CD4-positive, CD25-positive, alpha-beta regulatory T cell (primary cell): Measurements from ENCODE around the gene MYO16. TPM values are rescaled to one million over a fixed set of nuclear protein-coding genes. Genes with fewer than 3 reads are reported as not detected.

ENCODE experiments used
- ATAC-seq, 2 donors: fragments of 150-1000 bp; cut with Tn5 transposase; one replicate each; pipeline ENCODE4 v1.10.0; 2021; ENCODE audit warnings: low read depth in 2 of 2, moderate number of reproducible peaks in 2 of 2, moderate library complexity in 1 of 2
- DNase-seq, 3 donors: peaks; one replicate each; pipeline versions ENCODE4 v3.0.0 to v3.0.0-alpha.2; 2012 to 2022; ENCODE audit warnings: mixed read lengths in 1 of 3
- H3K27ac ChIP-seq: one replicate; pipeline ENCODE4 v1.7.0; 2013; ENCODE audit warnings: mild to moderate bottlenecking, low read length; ENCODE audit not compliant: insufficient read depth, poor library complexity, severe bottlenecking
- H3K27me3 ChIP-seq: one replicate; pipeline ENCODE4 v1.7.0; 2013; ENCODE audit warnings: low read length; ENCODE audit not compliant: control insufficient read depth, insufficient read depth
- H3K36me3 ChIP-seq: one replicate; pipeline ENCODE4 v1.7.0; 2013; ENCODE audit warnings: mild to moderate bottlenecking, low read length, moderate library complexity; ENCODE audit not compliant: control insufficient read depth, insufficient read depth
- H3K4me1 ChIP-seq: 2 replicates; pipeline ENCODE4 v1.7.0; 2013; ENCODE audit warnings: mild to moderate bottlenecking, low read length; ENCODE audit not compliant: insufficient read depth, control insufficient read depth, poor library complexity, severe bottlenecking
- H3K4me3 ChIP-seq: one replicate; pipeline ENCODE4 v1.7.0; 2013; ENCODE audit warnings: low read depth, mild to moderate bottlenecking, low read length, moderate library complexity
- H3K9me3 ChIP-seq, 2 experiments: 1 replicate in 1 of 2; 2 replicates in 1 of 2; pipeline ENCODE4 v1.7.0; 2013; ENCODE audit warnings: low read length in 2 of 2, mild to moderate bottlenecking in 1 of 2, moderate library complexity in 1 of 2; ENCODE audit not compliant: control insufficient read depth in 2 of 2
- H3K27ac Mint-ChIP-seq, 3 donors: one replicate each; pipeline ENCODE4 v1.8.0; 2020 to 2022; ENCODE audit warnings: mild to moderate bottlenecking in 3 of 3, mixed read lengths in 3 of 3, moderate library complexity in 2 of 3
- H3K27me3 Mint-ChIP-seq: one replicate; pipeline ENCODE4 v1.8.0; 2022; ENCODE audit warnings: mild to moderate bottlenecking, mixed read lengths
- H3K36me3 Mint-ChIP-seq: one replicate; pipeline ENCODE4 v1.8.0; 2020; ENCODE audit warnings: mixed read lengths
- H3K4me1 Mint-ChIP-seq, 4 donors: one replicate each; pipeline ENCODE4 v1.8.0; 2020 to 2022; ENCODE audit warnings: mixed read lengths in 4 of 4, mild to moderate bottlenecking in 1 of 4
- H3K4me3 Mint-ChIP-seq, 4 donors: one replicate each; pipeline ENCODE4 v1.8.0; 2020 to 2022; ENCODE audit warnings: mild to moderate bottlenecking in 4 of 4, mixed read lengths in 4 of 4, moderate library complexity in 3 of 4
- H3K9me3 Mint-ChIP-seq, 7 donors: one replicate each; pipeline ENCODE4 v1.8.0; 2020 to 2022; ENCODE audit warnings: mixed read lengths in 7 of 7, mild to moderate bottlenecking in 3 of 7, moderate library complexity in 2 of 7
- polyA plus RNA-seq, 4 donors: library from polyadenylated mRNA; unstranded; fragments of 300-500 nt; fragmentation: Illumina TruSeq; gene quantifications; one replicate each; pipeline ENCODE4 v1.2.3, GENCODE V29; 2021
- total RNA-seq: library from RNA; stranded (reverse); gene quantifications from one replicate; pipeline ENCODE4 v1.2.3, GENCODE V29; 2022

Gene MYO16
- total and polyA plus RNA-seq, 5 donors from 2014 or later = 0.08 to 2.3 (median 0.29) TPM

GRCh38 chr13:108681986-108682575 lies 52.7 kb downstream of the MYO16 start:
- DNase-seq (no peak), ATAC-seq (no peak)
- Histone ChIP-seq H3K27ac (no peak overlapping the region), H3K36me3 (no peaks in the 10 kb centered on the region), H3K4me3 (no peak overlapping the region), H3K4me1 (no peaks in the 10 kb centered on the region), H3K9me3 (no peaks in the 10 kb centered on the region), H3K27me3 (no peaks in the 10 kb centered on the region)
- Mint-ChIP-seq H3K4me3 (peak overlapping the region in 1 of 4 donors; percentile 23), H3K9me3 (peaks cover 0 to 3% (median 0%) of the 10 kb centered on the region in 7 donors), H3K27me3 (peaks cover 10% of the 10 kb centered on the region), H3K4me1 (no peaks in the 10 kb centered on the region), H3K27ac (no peak overlapping the region), H3K36me3 (no peaks in the 10 kb centered on the region)

DNA sequence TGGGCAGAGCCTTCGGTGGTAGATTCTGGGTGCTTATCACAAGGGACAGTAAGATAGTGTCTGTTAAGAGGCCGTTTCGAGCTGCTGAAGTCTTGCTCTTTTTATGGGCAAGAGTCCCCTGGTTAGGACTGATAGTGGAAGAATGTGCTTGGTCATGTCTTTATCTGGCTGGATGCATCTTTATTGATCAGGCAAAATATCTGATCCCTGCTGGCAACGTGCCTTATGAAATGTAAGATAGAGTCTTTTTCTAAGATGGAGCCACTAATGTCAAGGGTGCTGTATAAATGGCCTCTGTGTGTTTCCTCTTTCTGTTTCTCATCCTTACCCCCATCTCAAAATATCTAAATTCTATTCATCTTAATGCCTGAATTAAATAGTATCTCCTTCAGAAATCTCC lies 53.3 kb downstream of the MYO16 start:
- peaks cover 10% of the 10 kb centered on the region for H3K27me3 Mint-ChIP-seq
- H3K4me1 ChIP-seq = no peaks in the 10 kb centered on the region
- no peak for ATAC-seq

DNA sequence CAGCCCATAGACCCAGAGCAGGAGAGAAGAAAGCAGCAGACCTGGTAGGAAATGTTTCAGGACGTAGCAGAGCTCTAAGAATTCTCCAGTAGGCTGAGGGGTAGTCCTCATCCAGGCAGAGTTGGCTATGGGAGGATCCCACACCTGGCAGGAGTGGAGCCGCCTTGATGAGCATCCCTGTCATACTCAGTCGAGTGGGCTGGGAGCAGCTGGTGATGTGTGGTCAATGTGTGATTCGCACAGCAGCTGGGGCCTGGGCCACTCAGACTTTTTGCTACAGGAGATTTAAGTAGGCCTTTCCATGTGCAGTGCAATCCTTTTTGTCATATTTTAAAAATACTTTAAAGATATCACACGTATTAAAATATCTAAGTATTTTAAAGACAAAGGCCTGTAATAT lies 56.6 kb downstream of the MYO16 start:
- Mint-ChIP-seq H3K9me3 (peaks cover 0 to 3% (median 0%) of the 10 kb centered on the region in 7 donors), H3K27me3 (peaks cover 4% of the 10 kb centered on the region), H3K4me1 (no peaks in the 10 kb centered on the region), H3K27ac (no peak overlapping the region), H3K4me3 (no peak overlapping the region), H3K36me3 (no peaks in the 10 kb centered on the region)
- Histone ChIP-seq H3K4me1 (no peaks in the 10 kb centered on the region), H3K4me3 (no peak overlapping the region), H3K9me3 (no peaks in the 10 kb centered on the region), H3K27ac (no peak overlapping the region), H3K27me3 (no peaks in the 10 kb centered on the region), H3K36me3 (no peaks in the 10 kb centered on the region)
- no peak for DNase-seq
- ATAC-seq = no peak

More for the DNA sequence above, 53.3 kb downstream of the MYO16 start:
- Mint-ChIP-seq H3K36me3 (no peaks in the 10 kb centered on the region), H3K27ac (no peak overlapping the region), H3K4me3 (no peak overlapping the region), H3K4me1 (no peaks in the 10 kb centered on the region), H3K9me3 (peaks cover 0 to 3% (median 0%) of the 10 kb centered on the region in 7 donors)
- no peak for DNase-seq
- Histone ChIP-seq H3K27me3 (no peaks in the 10 kb centered on the region), H3K9me3 (no peaks in the 10 kb centered on the region), H3K27ac (no peak overlapping the region), H3K4me3 (no peak overlapping the region), H3K36me3 (no peaks in the 10 kb centered on the region)

GRCh38 chr13:108690726-108691125 lies 61.3 kb downstream of the MYO16 start:
- DNase-seq = no peak
- no peak overlapping the region for H3K4me3 ChIP-seq
- peaks cover 4% of the 10 kb centered on the region for H3K27me3 Mint-ChIP-seq

GRCh38 chr13:108700422-108701170 lies 71.2 kb downstream of the MYO16 start:
- peaks cover 3 to 18% (median 4%) of the 10 kb centered on the region in 7 donors for H3K9me3 Mint-ChIP-seq
- Histone ChIP-seq H3K4me1 (no peaks in the 10 kb centered on the region), H3K27me3 (no peaks in the 10 kb centered on the region), H3K36me3 (no peaks in the 10 kb centered on the region), H3K4me3 (no peak overlapping the region), H3K9me3 (peaks cover 5 to 6% of the 10 kb centered on the region in 2 experiments), H3K27ac (no peak overlapping the region)
- ATAC-seq (no peak), DNase-seq (no peak)
- H3K4me3 Mint-ChIP-seq = no peak overlapping the region
- no peaks in the 10 kb centered on the region for H3K27me3 Mint-ChIP-seq
- no peaks in the 10 kb centered on the region for H3K4me1 Mint-ChIP-seq
- H3K27ac Mint-ChIP-seq = no peak overlapping the region
- no peaks in the 10 kb centered on the region for H3K36me3 Mint-ChIP-seq

More at GRCh38 chr13:108690726-108691125, 61.3 kb downstream of the MYO16 start:
- H3K4me1 ChIP-seq = no peaks in the 10 kb centered on the region
- no peak for ATAC-seq
- Mint-ChIP-seq H3K9me3 (peaks cover 0 to 1% (median 0%) of the 10 kb centered on the region in 7 donors), H3K4me1 (no peaks in the 10 kb centered on the region), H3K27ac (no peak overlapping the region), H3K36me3 (no peaks in the 10 kb centered on the region), H3K4me3 (no peak overlapping the region)
- no peak overlapping the region for H3K27ac ChIP-seq
- H3K27me3 ChIP-seq = no peaks in the 10 kb centered on the region
- no peaks in the 10 kb centered on the region for H3K9me3 ChIP-seq
- H3K36me3 ChIP-seq = no peaks in the 10 kb centered on the region

DNA sequence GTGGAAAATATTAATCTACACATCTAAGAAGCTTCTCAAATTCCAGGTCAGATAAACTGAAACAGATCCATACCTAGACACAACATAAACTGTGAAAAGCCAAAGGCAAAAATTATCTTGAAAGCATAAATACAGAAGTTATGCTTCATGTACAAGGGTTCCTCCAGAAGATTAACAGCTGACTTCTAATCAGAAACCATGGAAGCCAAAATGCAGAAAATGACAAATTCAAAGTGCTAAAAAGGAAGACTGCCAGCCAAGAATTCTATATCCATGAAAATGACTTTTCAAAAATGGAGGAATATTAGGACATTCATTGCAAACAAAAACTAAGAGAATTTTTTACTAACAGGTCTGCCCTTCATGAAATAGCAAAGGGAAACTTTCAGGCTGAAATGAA lies 72.8 kb downstream of the MYO16 start:
- no peak for ATAC-seq
- H3K27me3 ChIP-seq = no peaks in the 10 kb centered on the region

DNA sequence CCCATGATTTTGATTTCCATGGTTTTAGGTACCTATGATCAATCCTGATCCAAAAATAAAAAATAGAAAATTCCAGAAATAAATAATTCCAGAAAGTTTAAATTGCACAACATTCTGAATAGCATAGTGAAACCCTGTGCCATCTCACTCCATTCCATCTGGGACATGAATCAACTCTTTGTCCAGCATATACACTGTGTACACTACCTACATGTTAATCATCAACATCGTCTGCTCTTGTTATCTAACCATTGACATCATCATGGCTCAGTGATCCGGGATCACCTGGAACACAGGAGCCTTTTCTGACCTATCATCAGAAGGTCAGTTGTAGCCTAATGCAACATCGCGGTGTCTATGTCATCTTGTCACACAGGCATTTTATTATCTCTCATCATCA lies 75.6 kb downstream of the MYO16 start:
- no peak overlapping the region for H3K27ac ChIP-seq
- ATAC-seq (no peak), DNase-seq (no peak)
- H3K27me3 ChIP-seq = no peaks in the 10 kb centered on the region
- H3K4me3 ChIP-seq = no peak overlapping the region
- H3K36me3 Mint-ChIP-seq = no peaks in the 10 kb centered on the region
- no peak overlapping the region for H3K27ac Mint-ChIP-seq
- no peaks in the 10 kb centered on the region for H3K36me3 ChIP-seq
- H3K4me1 Mint-ChIP-seq = no peaks in the 10 kb centered on the region
- no peaks in the 10 kb centered on the region for H3K27me3 Mint-ChIP-seq
- H3K9me3 Mint-ChIP-seq = peaks cover 3 to 18% (median 7%) of the 10 kb centered on the region in 7 donors
- no peaks in the 10 kb centered on the region for H3K4me1 ChIP-seq
- peaks cover 5 to 6% of the 10 kb centered on the region in 2 experiments for H3K9me3 ChIP-seq
- no peak overlapping the region for H3K4me3 Mint-ChIP-seq

More for the DNA sequence above, 72.8 kb downstream of the MYO16 start:
- no peak overlapping the region for H3K27ac ChIP-seq
- no peaks in the 10 kb centered on the region for H3K36me3 ChIP-seq
- Mint-ChIP-seq H3K4me3 (no peak overlapping the region), H3K27me3 (no peaks in the 10 kb centered on the region), H3K4me1 (no peaks in the 10 kb centered on the region), H3K36me3 (no peaks in the 10 kb centered on the region), H3K27ac (no peak overlapping the region), H3K9me3 (peaks cover 3 to 18% (median 4%) of the 10 kb centered on the region in 7 donors)
- no peak for DNase-seq
- no peak overlapping the region for H3K4me3 ChIP-seq
- no peaks in the 10 kb centered on the region for H3K4me1 ChIP-seq
- peaks cover 5 to 6% of the 10 kb centered on the region in 2 experiments for H3K9me3 ChIP-seq
